GM18511 (cell line): ENCODE results near the gene RBM19.

Source experiments
- ATAC-seq: cut with Tn5 transposase; IDR thresholded peaks from one replicate; pipeline ENCODE4 v1.9.1; 2021; ENCODE audit warnings: mild to moderate bottlenecking, moderate library complexity; ENCODE audit not compliant: unreplicated experiment

The RBM19 gene

DNA sequence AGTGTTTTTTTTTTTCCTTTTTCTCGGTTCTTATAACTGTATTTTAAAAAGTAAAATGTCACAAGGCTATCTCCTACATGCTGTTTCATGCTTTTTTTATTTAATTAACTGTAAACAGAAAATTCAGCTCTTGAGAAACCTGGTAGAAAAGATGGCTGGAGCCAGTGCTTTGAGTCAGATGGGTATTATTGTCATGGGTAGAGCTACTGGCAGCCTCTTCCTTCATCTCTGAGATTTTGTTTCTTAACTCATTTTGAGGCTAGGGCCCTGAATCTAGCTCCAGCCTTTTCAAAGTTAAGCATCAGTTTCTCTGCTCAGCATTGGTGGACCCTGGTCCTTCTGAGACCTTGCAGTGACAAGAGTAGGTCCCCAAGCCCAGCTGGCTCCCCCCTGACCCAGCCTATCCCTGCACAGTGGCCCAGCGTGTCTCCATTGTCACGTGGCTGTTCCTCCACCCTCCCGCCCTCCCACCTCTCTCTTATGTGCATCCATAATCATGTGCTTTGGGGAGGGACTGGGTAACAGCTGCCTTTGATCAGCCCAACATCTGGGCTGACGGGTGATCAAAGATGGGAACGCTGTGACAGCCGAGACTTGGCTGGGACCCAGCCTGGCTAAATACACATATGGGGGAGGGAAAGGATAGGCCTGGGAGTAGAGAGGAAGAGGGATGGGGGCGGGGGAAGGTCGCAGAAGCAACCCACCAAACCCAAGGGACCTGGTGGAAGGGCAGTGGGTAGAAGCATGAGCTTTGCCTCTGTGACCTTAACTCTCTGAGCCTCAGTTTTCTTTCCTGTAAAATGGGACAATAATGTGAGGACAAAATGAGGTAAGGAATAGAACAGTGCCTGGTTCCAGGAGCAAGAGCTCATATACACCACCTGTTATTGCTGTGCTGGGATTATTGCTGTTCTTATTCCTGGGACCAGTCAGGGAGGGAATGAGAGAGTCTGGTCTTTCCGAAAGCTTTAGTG, 24.4 kb upstream of the RBM19 start:
- ATAC-seq, result no peak

GRCh38 chr12:113988976-113989375, 22.9 kb upstream of the RBM19 start:
- no peak for ATAC-seq

- no peak for ATAC-seq
These were observed 21.9 kb upstream of the RBM19 start for GRCh38 chr12:113988064-113988451.

- ATAC-seq, result no peak
These were observed 21.3 kb upstream of the RBM19 start for GRCh38 chr12:113987261-113988063.

DNA sequence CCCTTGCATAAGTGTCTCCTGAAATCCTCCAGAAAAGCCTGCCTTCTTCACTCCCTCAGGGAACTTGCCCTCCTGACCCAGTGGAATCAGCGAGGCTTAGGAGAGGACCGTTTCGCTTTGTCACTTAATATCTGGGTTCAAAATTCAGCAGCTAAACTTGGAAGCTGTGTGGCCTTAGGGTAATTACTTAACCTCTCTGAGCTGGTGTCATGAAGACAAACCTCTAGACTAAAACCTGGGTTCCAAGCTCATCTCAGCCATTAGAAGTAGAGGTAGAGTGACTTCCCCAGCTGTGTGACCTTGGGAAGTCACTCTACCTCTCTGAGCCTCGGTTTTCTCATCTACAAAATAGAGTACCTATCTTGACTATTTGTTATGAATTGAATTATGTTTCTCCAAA, 18.3 kb upstream of the RBM19 start:
- ATAC-seq, result no peak

DNA sequence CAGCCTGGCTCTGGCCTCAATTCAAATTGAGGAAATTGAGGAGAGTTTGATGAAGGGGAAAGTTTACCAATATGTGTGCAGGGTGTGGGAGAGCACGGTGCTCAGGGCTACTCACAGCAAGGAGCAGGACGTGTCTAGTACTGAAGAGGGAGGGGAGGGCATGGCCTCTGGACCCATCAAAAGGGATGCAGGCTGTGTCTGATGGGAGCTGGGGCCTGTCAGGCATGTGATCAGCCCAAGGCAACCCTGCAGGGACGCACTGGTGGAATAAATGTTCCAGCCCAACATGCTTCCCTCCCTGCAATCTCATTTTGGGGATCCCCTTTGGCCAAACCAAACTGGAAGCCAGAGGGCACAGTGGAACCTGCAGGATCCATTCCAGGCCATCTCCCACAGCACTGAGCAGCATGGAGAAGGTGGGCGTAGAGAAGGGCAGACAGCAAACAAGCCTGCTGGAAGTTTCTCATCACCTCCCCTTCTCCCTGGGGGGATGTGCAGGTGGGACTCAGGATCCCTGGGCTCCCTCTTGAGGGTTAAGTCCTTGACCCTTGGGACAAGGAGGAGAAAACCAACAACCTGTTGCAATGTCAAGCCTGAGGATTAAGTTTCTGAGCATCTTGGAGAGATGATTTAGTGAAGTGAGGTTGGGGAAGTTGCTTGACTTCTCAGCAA, 17.8 kb upstream of the RBM19 start:
- ATAC-seq, result no peak

DNA sequence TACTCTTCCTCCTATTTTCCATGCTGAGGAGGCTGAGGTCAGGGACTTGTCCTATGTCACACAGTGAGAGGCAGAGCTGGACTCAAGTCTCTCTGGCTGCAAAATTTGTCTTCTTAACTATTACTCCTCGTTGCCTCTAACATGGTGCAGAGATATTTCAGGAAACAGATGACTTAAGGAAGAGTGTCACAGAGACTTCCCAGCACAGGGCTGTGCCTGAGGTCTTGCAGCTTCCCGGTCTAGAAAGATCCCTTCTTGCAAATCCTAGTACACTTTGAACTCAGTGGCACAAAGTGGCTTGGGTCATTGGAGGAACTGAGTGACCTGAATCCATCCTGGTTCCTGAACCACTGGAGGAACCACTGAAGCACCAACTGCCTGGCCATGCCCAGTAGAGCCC, 17.1 kb upstream of the RBM19 start:
- ATAC-seq, result no peak

DNA sequence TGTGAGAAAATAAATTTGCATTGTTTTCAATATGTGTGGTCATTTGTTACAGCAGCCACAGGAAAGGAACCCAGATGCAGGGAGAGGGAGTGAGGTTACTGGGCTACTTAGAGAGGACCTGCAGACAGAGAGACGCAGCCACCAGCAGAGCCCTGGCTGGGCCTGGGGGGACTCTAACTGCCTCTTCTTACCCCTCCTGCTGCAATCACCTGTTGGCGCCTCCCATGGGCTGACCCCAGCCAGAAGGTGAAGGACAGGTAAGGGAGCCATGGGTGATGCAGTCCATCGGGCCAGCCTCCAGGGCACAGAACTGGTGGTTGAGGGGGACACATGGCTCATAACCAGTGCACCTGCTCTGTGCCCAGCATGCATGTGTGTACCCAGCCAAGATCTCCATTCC, 15.8 kb upstream of the RBM19 start:
- ATAC-seq, result no peak

DNA sequence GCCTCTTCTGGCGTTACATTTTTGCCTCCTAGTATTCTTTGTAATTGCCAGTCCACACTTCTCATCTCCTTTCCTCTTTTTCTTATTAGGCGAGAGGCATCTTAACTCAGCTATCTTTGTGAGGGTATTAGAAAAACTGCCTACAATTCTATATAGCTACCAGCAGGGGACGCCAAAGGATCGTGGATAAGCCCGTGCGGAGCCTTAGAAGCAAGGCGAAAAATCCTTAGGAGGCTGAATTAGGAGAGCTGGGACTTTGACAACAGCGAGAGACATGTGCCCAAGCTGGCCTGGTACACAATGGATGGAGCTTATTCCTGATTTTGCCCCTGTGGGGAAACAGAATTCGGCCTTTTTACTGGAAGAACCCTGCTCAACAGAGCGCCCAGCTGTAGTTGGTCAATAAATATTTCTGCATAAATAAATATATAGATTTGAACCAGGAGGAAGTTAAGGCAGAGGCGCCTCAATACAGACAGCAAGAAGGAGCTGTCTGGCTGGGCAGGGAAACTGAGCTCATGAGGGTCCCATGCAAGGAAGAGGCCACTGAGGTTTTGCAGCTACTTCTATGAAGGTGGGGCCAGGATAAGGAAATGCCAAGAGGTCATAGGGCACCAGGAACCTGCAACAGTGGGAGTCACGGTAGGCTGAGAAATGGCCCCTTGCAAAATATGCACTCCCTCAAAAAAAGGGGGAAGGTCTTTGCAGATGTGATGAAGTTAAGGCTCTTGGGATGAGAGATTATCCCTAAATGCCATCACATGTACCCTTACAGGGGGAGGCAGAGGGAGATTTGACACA, 14.6 kb upstream of the RBM19 start:
- no peak for ATAC-seq

- no peak for ATAC-seq
These were observed 13.9 kb upstream of the RBM19 start for GRCh38 chr12:113980054-113980453.

DNA sequence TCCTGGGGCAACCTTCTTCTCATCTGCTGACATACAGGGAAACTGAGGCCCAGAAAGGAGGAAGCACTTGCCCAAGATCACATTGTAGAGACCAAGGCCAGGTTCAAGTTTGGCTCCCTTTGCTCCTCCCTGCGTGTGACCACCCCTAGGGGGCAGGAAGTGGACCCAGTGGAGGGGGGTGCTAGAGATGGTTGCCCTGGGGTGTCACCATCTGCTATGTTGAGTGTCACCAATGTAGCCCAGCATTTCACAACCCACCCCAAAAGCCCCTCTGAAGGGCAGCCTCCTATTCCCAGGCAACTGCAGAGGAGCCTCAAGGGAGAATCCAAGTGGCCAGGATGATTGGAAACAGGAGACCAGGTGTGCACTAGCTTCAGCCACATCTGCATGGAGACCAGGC, 12.0 kb upstream of the RBM19 start:
- no peak for ATAC-seq

- ATAC-seq, result no peak
These were observed 7.9 kb upstream of the RBM19 start for GRCh38 chr12:113974006-113974405.

GRCh38 chr12:113973109-113973904, 7.2 kb upstream of the RBM19 start:
- ATAC-seq, result no peak

- ATAC-seq, result no peak
These were observed 5.3 kb upstream of the RBM19 start for GRCh38 chr12:113971392-113971791.

GRCh38 chr12:113970211-113970610, 4.1 kb upstream of the RBM19 start:
- no peak for ATAC-seq

DNA sequence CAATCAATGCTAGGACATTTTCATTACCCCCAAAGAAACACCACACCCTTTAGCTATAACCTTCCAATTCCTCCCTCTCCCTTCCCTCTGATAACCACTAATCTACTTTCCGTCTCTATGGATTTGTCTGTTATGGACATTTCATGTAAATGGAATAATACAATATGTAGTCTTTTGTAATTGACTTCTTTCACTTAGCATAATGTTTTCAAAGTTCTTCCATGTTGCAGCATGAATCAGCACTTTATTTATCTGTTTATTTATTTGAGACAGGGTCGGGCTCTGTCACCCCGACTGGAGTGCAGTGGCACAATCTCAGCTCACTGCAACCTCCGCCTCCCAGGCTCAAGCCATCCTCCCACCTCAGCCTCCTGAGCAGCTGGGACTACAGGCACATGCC, 1.2 kb upstream of the RBM19 start:
- ATAC-seq, result no peak

- ATAC-seq, result no peak
These were observed 3.4 kb downstream of the RBM19 start for GRCh38 chr12:113962733-113963132.

DNA sequence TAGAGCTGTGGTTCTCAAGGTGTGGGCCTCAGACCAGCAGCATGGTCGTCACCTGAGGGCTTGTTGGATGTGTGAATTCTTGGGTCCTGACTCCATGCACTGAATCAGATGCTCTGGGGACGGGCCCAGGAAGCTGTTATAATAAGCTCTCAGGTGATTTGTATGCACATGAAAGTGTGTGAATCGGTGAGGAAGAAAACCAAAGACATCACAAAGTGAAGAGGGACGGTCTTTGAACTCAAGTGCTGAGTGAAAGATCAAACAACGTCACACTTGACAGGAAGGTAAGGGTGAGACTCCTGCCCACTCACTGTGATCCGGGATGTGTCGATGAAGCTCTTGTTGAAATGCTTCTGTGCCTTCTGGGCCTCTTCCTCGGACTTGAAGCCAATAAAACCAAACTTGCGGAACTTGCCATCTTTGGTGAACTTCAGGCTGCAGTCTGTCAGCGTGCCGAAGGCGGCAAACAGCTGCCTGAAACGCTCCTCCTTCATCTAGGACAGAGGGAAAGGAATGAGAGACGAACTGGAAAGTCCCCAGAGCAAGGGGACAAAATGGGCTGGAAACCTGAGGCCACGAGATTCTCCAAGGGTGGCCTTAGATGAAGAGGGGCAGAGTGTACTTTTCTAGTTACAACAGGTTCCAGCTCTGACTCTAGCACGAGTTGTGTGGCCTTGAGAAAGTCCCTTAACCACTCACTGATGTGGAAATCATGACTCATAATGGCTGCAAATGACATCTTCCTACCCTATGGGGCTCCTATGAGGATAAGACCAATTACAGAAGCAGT, 4.0 kb downstream of the RBM19 start:
- no peak for ATAC-seq

- ATAC-seq, result no peak
These were observed 6.1 kb downstream of the RBM19 start for GRCh38 chr12:113960030-113960429.
